Mesendoderm (in vitro differentiated cells): Measurements from ENCODE around the gene TIMP3.

Experiments
- DNase-seq: peaks from one replicate; pipeline ENCODE4 v3.0.0; 2013
- H2AK5ac ChIP-seq: 2 replicates; pipeline ENCODE4 v1.6.1; 2013; ENCODE audit warnings: low read length, inconsistent platforms
- H2BK120ac ChIP-seq: 2 replicates; pipeline ENCODE4 v1.6.1; 2013; ENCODE audit warnings: low read depth, mild to moderate bottlenecking, low read length, moderate library complexity, mixed read lengths
- H2BK15ac ChIP-seq: replicated peaks from 2 replicates; pipeline ENCODE4 v1.6.1; 2013; ENCODE audit warnings: low read depth, mild to moderate bottlenecking, moderate library complexity
- H2BK5ac ChIP-seq: 2 replicates; pipeline ENCODE4 v1.6.1; 2013; ENCODE audit warnings: low read length, inconsistent platforms
- H3K18ac ChIP-seq: 2 replicates; pipeline ENCODE4 v1.6.1; 2013; ENCODE audit warnings: mild to moderate bottlenecking, low read length, mixed read lengths
- H3K23ac ChIP-seq: one replicate; pipeline ENCODE4 v1.6.1; 2013; ENCODE audit warnings: low read length
- H3K27ac ChIP-seq: 2 replicates; pipeline ENCODE4 v1.5.1; 2013; ENCODE audit warnings: low read depth, mild to moderate bottlenecking, inconsistent platforms, low read length, moderate library complexity
- H3K27me3 ChIP-seq: 2 replicates; pipeline ENCODE4 v1.6.1; 2013; ENCODE audit warnings: low read length, control low read depth, mild to moderate bottlenecking, inconsistent platforms; ENCODE audit not compliant: insufficient read depth, poor library complexity
- H3K36me3 ChIP-seq: 2 replicates; pipeline ENCODE4 v1.6.1; 2013; ENCODE audit warnings: low read length, inconsistent platforms; ENCODE audit not compliant: control insufficient read depth, insufficient read depth
- H3K4ac ChIP-seq: one replicate; pipeline ENCODE4 v1.6.1; 2013; ENCODE audit warnings: low read depth, mild to moderate bottlenecking, low read length, moderate library complexity
- H3K4me1 ChIP-seq: 2 replicates; pipeline ENCODE4 v1.6.1; 2013; ENCODE audit warnings: low read depth, low read length, inconsistent platforms; ENCODE audit not compliant: control insufficient read depth
- H3K4me2 ChIP-seq: 2 replicates; pipeline ENCODE4 v1.6.1; 2013; ENCODE audit warnings: low read length
- H3K4me3 ChIP-seq: 2 replicates; pipeline ENCODE4 v1.5.1; 2013; ENCODE audit warnings: mild to moderate bottlenecking, low read length
- H3K56ac ChIP-seq: one replicate; pipeline ENCODE4 v1.6.1; 2013; ENCODE audit warnings: low read length
- H3K79me1 ChIP-seq: 2 replicates; pipeline ENCODE4 v1.6.1; 2013; ENCODE audit warnings: low read length, inconsistent platforms
- H3K79me2 ChIP-seq: 2 replicates; pipeline ENCODE4 v1.6.1; 2013; ENCODE audit warnings: mild to moderate bottlenecking, low read length; ENCODE audit not compliant: control insufficient read depth, insufficient read depth
- H3K9ac ChIP-seq: 2 replicates; pipeline ENCODE4 v1.6.1; 2013; ENCODE audit warnings: low read length, inconsistent platforms
- H4K5ac ChIP-seq: one replicate; pipeline ENCODE4 v1.6.1; 2013; ENCODE audit warnings: low read length
- H4K8ac ChIP-seq: one replicate; pipeline ENCODE4 v1.6.1; 2013; ENCODE audit warnings: low read depth, mild to moderate bottlenecking, control low read depth, low read length, moderate library complexity
- WGBS: extraction: QIAGEN DNeasy Blood & Tissue Kit; methylation state at CpG from one replicate; pipeline ENCODE4 v1.1.7; 2013; ENCODE audit warnings: low lambda C conversion rate, missing lambda C conversion rate; ENCODE audit not compliant: insufficient coverage; ENCODE audit errors: extremely low coverage; 5-methylcytosine and 5-hydroxymethylcytosine counted together

TIMP3 gene

DNA sequence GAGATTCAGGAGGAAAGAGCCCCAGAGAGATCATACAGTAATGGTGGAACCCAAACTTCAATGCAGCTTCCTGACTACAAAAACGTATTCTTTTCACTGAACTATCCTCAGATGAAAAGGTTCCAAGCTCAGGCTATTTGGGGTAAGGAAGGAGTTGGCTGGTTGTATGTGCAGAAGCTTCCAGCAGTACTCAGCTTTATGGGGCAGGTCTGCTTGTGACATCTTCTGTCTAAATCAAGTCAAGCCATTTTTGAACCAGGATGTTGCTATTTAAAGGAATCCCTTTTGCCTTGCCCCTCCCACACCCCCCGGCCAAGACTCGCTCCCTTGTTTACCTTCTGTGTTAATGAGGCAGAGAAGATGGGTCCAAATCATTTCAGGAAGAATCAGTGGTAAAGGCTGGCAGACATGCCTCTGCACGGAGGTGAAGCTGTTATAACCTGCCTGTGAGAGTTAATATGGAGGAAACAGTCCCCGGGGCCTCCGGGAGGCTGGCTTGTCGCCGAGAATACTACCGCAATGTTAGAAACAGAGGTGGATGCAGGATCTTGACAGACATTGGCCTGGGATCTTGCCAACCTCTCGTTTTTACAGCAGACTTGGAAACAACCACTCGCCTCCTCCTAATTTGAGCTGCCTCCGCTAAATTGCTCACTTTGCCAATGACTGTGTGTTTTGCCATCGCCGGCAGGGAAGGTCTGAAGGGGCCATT lies 45.4 kb downstream of the TIMP3 start:
- no peaks in the 10 kb centered on the region for H3K79me2 ChIP-seq
- H3K18ac ChIP-seq: no peak overlapping the region
- WGBS: no CpG with 5 or more reads among the region's 14 CpGs
- no peak overlapping the region for H4K5ac ChIP-seq
- no peak overlapping the region for H3K23ac ChIP-seq
- H3K9ac ChIP-seq: no peak overlapping the region
- no peak overlapping the region for H2AK5ac ChIP-seq
- DNase-seq: no peak
- no peak overlapping the region for H2BK5ac ChIP-seq
- no peak overlapping the region for H3K4me2 ChIP-seq
- no peak overlapping the region for H3K4ac ChIP-seq
- no peaks in the 10 kb centered on the region for H3K27me3 ChIP-seq
- H3K79me1 ChIP-seq: no peaks in the 10 kb centered on the region
- H3K36me3 ChIP-seq: no peaks in the 10 kb centered on the region
- H2BK120ac ChIP-seq: no peak overlapping the region
- no peak overlapping the region for H4K8ac ChIP-seq
- H3K56ac ChIP-seq: no peak overlapping the region
- H2BK15ac ChIP-seq: no peak overlapping the region
- no peak overlapping the region for H3K4me3 ChIP-seq
- H3K4me1 ChIP-seq: no peaks in the 10 kb centered on the region
- no peak overlapping the region for H3K27ac ChIP-seq

DNA sequence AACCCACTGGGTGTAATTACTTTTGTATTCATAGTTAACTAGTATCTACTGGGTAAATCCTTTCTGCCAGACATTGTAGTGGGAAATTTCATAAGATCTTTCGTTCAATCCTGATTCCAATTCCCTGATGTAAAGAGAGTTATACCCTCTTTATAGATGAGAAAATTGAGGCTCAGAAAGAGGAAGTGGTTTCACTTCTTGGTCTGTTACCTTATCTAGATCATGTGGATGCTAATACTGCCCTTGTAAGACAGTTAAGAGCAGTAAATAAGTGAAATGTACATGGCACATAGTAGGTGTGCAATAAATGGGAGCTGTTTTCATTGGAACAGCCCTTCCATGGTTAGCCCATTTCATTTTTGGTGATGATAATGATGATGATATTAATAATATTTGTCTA lies 46.7 kb downstream of the TIMP3 start:
- no peak overlapping the region for H3K9ac ChIP-seq
- H3K79me1 ChIP-seq: no peaks in the 10 kb centered on the region
- H4K5ac ChIP-seq: no peak overlapping the region
- no peaks in the 10 kb centered on the region for H3K36me3 ChIP-seq
- no peak overlapping the region for H3K4ac ChIP-seq
- H4K8ac ChIP-seq: no peak overlapping the region
- H3K4me1 ChIP-seq: no peaks in the 10 kb centered on the region
- H3K27ac ChIP-seq: no peak overlapping the region
- H3K56ac ChIP-seq: no peak overlapping the region
- no peak for DNase-seq
- H3K18ac ChIP-seq: no peak overlapping the region
- no peak overlapping the region for H3K4me3 ChIP-seq
- H3K4me2 ChIP-seq: no peak overlapping the region
- no peak overlapping the region for H2BK120ac ChIP-seq
- no peaks in the 10 kb centered on the region for H3K27me3 ChIP-seq
- no peak overlapping the region for H2AK5ac ChIP-seq
- no peak overlapping the region for H3K23ac ChIP-seq
- H2BK15ac ChIP-seq: no peak overlapping the region
- no peaks in the 10 kb centered on the region for H3K79me2 ChIP-seq
- no peak overlapping the region for H2BK5ac ChIP-seq
- no CpG with 5 or more reads among the region's 1 CpG for WGBS

DNA sequence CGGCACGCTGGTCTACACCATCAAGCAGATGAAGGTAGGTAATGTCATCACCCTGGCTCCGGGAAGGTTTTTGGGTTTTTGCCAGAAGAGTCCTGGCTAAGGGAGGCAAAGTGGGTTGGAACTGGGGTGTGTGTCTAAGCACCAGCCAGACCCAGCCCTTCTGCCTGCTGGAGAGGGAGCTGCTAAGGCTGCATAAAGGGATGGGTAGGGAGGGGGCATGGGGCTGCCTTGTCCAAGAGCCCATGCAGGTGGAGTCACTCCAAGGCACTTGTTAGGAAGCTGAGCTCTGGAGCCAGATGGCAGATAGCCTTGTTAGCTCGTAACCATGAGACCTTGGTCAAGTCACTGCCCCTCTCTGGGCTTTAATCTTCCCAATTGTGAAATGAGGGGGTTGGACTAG lies 48.0 kb downstream of the TIMP3 start:
- Histone ChIP-seq H4K8ac (no peak overlapping the region), H2BK120ac (no peak overlapping the region), H3K79me2 (no peaks in the 10 kb centered on the region), H3K79me1 (no peaks in the 10 kb centered on the region), H3K4me1 (no peaks in the 10 kb centered on the region), H3K9ac (no peak overlapping the region), H3K27me3 (no peaks in the 10 kb centered on the region), H3K23ac (no peak overlapping the region), H3K4me2 (no peak overlapping the region), H3K4me3 (no peak overlapping the region), H2BK15ac (no peak overlapping the region), H2BK5ac (no peak overlapping the region), H3K27ac (no peak overlapping the region), H3K56ac (no peak overlapping the region), H3K36me3 (no peaks in the 10 kb centered on the region), H4K5ac (no peak overlapping the region), H3K18ac (no peak overlapping the region), H3K4ac (no peak overlapping the region), H2AK5ac (no peak overlapping the region)
- WGBS: no CpG with 5 or more reads among the region's 4 CpGs
- no peak for DNase-seq

DNA sequence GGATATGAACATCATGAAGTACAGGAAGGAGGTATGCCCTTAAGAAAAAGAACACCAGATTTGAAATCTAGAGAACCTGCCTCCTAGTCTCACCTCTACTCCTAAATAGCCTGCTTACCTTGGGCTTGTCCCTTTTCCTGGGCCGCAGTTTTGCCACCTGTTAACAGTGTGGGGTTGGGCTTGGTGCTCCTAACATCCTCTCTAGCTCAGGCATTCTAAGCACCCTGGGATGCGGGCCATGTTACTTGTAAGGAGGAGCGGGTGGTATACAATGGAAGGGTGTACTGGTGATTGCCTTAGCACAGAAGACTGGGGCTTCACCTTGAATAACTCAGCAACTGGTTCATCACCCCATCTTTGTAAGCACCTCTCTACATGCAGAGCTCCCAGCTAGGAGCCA lies 48.7 kb downstream of the TIMP3 start:
- Histone ChIP-seq H3K4ac (no peak overlapping the region), H3K4me1 (no peaks in the 10 kb centered on the region), H2BK120ac (no peak overlapping the region), H3K27me3 (no peaks in the 10 kb centered on the region), H3K18ac (no peak overlapping the region), H2BK5ac (no peak overlapping the region), H3K27ac (no peak overlapping the region), H2BK15ac (no peak overlapping the region), H3K4me2 (no peak overlapping the region), H3K79me1 (no peaks in the 10 kb centered on the region), H3K56ac (no peak overlapping the region), H3K23ac (no peak overlapping the region), H4K8ac (no peak overlapping the region), H3K9ac (no peak overlapping the region), H3K36me3 (no peaks in the 10 kb centered on the region), H4K5ac (no peak overlapping the region), H3K79me2 (no peaks in the 10 kb centered on the region), H3K4me3 (no peak overlapping the region), H2AK5ac (no peak overlapping the region)
- no CpG with 5 or more reads among the region's 3 CpGs for WGBS
- no peak for DNase-seq

DNA sequence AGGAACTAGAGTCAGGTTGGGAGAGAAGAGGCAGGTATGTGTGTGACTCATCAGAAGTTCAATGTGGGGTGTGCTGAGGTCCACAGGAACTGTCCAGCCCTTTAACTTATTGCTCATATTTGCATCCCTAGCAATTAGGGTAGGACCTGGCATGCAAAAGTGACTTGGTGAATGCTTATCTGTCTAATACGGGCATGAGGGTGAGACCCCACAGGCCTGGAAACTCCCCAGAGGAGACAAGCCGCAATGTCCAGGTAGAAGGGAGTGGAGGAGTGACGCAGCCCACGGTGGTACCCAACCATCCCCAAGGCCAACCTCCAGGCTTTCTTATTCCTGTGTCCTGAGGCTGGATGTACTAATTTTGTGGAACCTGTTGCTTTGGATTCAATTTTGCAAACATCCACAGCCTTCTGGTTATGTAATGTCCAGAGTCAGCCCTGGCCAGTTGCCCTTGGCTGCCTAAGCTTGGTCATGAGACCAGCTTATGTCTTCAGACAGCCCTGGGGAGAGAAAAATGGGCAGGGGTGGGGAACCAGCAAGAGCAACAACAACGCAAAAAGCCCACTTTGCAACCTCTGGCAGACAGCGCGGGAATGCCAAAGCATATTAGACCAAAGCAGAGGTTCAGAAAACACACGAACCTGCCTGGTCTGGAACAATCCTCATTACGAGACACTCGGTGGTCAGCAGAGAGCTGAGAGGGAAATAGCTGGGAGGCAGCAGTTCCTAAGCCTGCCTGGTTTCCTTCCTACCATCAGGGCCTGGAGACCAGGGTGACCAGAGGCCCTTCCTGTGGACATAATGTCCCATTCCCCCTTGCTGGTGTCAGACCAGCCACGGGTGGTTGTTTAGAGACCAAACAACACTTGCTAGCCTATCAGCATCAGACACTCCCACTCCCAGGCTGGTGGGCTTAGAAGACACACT lies 49.3 kb downstream of the TIMP3 start:
- Histone ChIP-seq H2AK5ac (no peak overlapping the region), H3K79me2 (no peaks in the 10 kb centered on the region), H3K9ac (no peak overlapping the region), H3K4me3 (no peak overlapping the region), H3K56ac (no peak overlapping the region), H4K8ac (no peak overlapping the region), H2BK5ac (no peak overlapping the region), H3K36me3 (no peaks in the 10 kb centered on the region), H3K23ac (no peak overlapping the region), H3K4me2 (no peak overlapping the region), H2BK120ac (no peak overlapping the region), H3K27ac (no peak overlapping the region), H3K79me1 (no peaks in the 10 kb centered on the region), H3K18ac (no peak overlapping the region), H3K27me3 (no peaks in the 10 kb centered on the region), H3K4me1 (no peaks in the 10 kb centered on the region), H2BK15ac (no peak overlapping the region), H4K5ac (no peak overlapping the region), H3K4ac (no peak overlapping the region)
- no CpG with 5 or more reads among the region's 11 CpGs for WGBS
- no peak for DNase-seq
